GM12801 (cell line): ENCODE results near the gene DIPK1C.

ENCODE experiments used
- TF ChIP-seq, protein P1 (sequence below): IDR thresholded peaks from one replicate; pipeline ENCODE4 v1.5.1; 2011; ENCODE audit warnings: control low read depth; ENCODE audit not compliant: insufficient read length; ENCODE audit errors: extremely low read depth

Gene DIPK1C

DNA sequence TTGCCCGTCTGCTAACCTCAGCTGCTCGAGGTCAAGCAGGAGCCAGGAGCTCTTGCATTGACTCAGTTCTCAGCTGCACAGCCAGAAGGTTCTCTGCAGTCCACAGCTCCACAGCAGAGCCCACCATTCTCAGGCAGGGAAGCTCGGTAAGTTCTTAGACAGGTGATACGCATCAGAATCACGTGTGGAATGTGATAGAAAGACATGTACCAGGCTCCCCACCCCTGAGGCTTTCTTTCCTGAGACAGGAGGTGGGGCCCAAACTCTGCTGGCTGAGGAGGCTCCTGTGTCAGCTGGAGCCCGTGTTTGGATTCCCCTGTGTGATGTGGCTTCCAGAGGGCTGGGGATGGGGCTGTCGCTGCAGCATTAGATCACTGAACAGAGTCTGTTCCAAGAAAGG lies 28.0 kb downstream of the DIPK1C start:
- TF ChIP-seq, protein P1, sequence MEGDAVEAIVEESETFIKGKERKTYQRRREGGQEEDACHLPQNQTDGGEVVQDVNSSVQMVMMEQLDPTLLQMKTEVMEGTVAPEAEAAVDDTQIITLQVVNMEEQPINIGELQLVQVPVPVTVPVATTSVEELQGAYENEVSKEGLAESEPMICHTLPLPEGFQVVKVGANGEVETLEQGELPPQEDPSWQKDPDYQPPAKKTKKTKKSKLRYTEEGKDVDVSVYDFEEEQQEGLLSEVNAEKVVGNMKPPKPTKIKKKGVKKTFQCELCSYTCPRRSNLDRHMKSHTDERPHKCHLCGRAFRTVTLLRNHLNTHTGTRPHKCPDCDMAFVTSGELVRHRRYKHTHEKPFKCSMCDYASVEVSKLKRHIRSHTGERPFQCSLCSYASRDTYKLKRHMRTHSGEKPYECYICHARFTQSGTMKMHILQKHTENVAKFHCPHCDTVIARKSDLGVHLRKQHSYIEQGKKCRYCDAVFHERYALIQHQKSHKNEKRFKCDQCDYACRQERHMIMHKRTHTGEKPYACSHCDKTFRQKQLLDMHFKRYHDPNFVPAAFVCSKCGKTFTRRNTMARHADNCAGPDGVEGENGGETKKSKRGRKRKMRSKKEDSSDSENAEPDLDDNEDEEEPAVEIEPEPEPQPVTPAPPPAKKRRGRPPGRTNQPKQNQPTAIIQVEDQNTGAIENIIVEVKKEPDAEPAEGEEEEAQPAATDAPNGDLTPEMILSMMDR = no peak

DNA sequence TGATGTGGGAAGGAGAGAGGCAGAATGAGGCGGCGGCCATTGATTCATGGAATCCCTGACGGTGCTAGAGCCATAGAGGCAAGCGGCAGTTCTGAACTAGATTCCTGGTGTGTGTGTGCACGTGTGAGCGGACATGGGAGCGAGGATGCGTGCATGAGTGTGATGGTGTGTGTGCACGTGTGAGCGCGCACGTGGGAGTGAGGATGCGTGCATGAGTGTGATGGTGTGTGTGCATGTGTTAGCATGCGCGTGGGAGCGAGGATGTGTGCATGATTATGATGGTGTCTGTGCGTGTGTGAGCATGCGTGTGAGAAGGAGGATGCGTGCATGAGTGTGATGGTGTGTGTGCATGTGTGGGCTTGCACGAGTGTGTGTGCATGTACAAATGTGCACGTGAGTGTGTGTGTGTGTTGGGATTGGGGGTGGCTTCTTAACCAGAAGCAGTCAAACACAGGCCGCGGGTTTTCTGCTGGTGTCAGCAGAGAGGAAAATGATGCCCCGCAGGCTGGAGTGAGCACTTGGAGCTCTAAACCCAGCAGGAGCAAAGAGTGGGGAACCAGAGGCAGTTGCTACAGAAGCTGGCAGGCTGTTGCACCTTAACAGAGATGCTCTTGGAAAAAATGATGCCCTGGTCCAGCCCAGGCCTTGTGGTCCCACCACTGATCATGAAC lies 29.5 kb downstream of the DIPK1C start:
- TF ChIP-seq, protein P1 = no peak

DNA sequence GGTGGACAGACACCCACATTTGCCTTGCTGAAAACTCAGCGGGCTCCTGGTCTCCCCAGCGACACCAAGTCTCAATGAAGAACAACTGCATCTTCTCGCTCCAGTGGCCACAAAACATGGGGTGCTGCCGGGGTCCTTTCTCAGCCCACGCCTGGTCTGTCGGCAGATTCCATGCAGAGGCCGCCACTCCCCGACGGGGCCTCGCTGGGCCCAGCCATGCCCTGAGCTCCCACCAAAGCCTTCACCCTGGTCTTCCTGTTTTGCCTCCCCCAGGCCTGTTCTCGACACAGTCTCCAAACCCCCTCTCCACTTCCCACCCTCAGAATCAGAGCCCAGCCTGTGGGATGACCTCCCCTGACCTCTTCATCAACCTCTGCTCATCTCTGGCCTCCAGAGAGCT lies 31.2 kb downstream of the DIPK1C start:
- TF ChIP-seq, protein P1 = no peak

DNA sequence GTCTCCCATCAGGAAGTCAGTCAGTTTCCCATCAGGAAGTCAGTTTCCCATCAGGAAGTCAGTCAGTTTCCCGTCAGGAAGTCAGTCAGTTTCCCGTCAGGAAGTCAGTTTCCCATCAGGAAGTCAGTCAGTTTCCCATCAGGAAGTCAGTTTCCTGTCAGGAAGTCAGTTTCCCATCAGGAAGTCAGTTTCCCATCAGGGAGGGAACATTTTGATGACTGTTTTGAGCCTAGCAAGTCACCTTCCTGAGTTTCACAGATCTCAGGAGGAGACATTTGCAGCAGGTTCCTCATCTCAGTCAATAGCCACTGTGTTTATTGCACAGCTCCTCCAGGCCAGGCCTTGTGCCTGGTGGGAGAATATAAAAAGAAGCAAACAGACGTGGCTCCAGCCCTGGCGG lies 31.9 kb downstream of the DIPK1C start:
- TF ChIP-seq, protein P1 = no peak

DNA sequence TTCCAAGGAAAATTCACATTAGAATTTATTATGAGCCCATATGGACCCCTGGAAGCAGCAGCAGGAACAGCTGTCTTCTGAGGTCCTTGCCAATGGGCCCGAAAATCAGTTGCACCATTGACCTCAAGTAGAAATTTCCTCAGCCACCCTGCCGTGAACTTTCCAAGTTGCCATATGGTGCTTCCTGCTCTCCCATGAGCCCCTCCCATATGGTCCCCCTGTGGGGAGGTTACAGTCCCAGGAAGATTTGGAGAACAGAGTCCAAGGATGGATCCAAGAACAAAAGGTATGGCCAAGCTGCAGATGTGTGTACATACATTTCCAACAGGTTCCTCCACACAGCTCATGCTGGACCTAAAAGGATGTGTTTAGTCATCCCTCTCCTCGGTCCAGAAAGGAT lies 34.6 kb downstream of the DIPK1C start:
- TF ChIP-seq, protein P1 = no peak

DNA sequence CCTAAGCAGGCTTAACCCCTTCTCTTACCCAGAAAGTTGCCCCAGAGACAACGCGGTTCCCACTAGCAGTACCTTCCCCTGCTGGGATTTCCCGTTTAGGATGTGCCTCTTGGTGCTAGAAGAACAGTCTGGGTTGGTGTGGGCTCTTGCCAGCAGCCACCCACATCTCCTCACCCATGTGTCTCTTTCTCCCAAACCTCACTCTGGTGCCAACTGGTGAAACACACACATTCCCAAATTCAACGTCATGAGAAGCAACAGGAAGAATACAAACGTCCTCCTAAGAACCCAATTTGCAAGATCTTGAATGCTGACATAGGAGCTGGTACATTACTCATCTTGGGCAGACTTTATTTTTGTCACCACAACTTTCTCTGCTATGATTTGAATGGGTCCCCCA lies 36.2 kb downstream of the DIPK1C start:
- TF ChIP-seq, protein P1 = no peak

DNA sequence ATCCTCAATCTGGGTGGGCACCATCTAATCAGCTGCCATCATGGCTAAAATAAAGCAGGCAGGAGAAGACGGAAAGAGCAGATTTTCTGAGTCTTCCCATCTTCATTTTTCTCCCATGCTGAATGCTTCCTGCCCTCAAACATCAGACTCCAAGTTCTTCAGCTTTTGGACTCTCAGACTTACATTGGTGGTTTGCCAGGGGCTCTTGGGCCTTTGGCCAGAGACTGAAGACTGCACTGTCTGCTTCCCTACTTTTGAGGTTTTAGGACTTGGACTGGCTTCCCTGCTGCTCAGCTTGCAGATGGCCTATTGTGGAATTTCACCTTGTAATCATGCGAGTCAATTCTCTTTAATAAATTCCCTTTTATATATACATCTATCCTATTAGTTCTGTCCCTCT lies 36.6 kb downstream of the DIPK1C start:
- TF ChIP-seq, protein P1 = no peak
